K562 (cell line): ENCODE results near the gene MDH2.

ENCODE experiments used
- FOSL1 ChIP-seq: fragments of 200-800 bp; sonication (Bioruptor generic); conservative IDR thresholded peaks from 2 replicates; pipeline ENCODE4 v1.6.1; 2016; ENCODE audit warnings: missing genetic modification characterization, missing compliant biosample characterization
- GATAD2B ChIP-seq: fragments of 450-650 bp; IDR thresholded peaks from 2 replicates; pipeline ENCODE4 v1.6.1; 2017; ENCODE audit warnings: mild to moderate bottlenecking, borderline replicate concordance
- MEF2D ChIP-seq: conservative IDR thresholded peaks from 2 replicates; pipeline ENCODE4 v1.6.1; 2016; ENCODE audit warnings: low read depth, missing genetic modification characterization, missing compliant biosample characterization
- TF ChIP-seq, protein P1 (sequence below), 3 experiments: IDR thresholded peaks in 2 of 3; conservative IDR thresholded peaks in 1 of 3; 2 replicates each; pipeline ENCODE4 v1.5.1; 2011 to 2012; ENCODE audit warnings: low read length in 3 of 3, mild to moderate bottlenecking in 3 of 3, control low read depth in 2 of 3, improper control_type of control experiment in 1 of 3, inconsistent platforms in 1 of 3, low read depth in 1 of 3, mixed read lengths in 1 of 3, moderate library complexity in 1 of 3; ENCODE audit not compliant: insufficient read depth in 2 of 3

GRCh38 chr7:76056241-76056640, 8.3 kb downstream of the MDH2 start:
- TF ChIP-seq GATAD2B (no peak), MEF2D (tag) (no peak), FOSL1 (tag) (no peak)
- TF ChIP-seq, protein P1, sequence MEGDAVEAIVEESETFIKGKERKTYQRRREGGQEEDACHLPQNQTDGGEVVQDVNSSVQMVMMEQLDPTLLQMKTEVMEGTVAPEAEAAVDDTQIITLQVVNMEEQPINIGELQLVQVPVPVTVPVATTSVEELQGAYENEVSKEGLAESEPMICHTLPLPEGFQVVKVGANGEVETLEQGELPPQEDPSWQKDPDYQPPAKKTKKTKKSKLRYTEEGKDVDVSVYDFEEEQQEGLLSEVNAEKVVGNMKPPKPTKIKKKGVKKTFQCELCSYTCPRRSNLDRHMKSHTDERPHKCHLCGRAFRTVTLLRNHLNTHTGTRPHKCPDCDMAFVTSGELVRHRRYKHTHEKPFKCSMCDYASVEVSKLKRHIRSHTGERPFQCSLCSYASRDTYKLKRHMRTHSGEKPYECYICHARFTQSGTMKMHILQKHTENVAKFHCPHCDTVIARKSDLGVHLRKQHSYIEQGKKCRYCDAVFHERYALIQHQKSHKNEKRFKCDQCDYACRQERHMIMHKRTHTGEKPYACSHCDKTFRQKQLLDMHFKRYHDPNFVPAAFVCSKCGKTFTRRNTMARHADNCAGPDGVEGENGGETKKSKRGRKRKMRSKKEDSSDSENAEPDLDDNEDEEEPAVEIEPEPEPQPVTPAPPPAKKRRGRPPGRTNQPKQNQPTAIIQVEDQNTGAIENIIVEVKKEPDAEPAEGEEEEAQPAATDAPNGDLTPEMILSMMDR (IDR thresholded peaks at IDR 0.05 in 2 of 3, conservative IDR thresholded peaks at IDR 0.05 in 1 of 3; ENCODE audit: insufficient read depth in 2 of 3, low read depth in 1 of 3, low read length in 3 of 3): no peak
